Measurements from ENCODE around the gene PIK3C2G.

DNA sequence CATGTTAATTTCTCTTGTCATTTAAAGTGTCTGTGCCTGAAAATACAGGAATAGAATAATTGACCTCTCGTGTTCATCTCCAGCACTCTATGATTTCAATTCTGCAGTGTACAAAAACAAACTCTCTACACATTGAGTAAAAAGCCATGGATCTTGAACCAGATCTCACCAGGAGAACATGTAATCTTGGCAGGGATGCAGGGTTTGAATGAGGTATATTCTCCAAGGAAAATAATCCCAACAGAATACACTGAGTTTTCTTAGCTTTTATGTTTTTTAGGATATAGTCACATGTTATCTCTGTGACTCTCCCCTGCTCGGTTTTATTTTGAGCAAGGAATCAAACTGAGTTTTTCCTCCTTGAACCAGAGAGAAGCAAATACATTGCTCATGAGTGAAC is 224.7 kb downstream of the PIK3C2G start:
- TF ChIP-seq BACH2 (CRISPR knock-in tag; IDR thresholded peaks at IDR 0.05; ENCODE audit: borderline replicate concordance) (no peak), PPARA (CRISPR knock-in tag; IDR thresholded peaks at IDR 0.05; ENCODE audit: borderline replicate concordance) (no peak), ZFP3 (CRISPR knock-in tag; IDR thresholded peaks at IDR 0.05) (no peak), ZFP30 (CRISPR knock-in tag; IDR thresholded peaks at IDR 0.05) (no peak), ARNTL (CRISPR knock-in tag; IDR thresholded peaks at IDR 0.05; ENCODE audit: borderline replicate concordance, low read depth) (no peak), ZNF70 (CRISPR knock-in tag; IDR thresholded peaks at IDR 0.05) (no peak), RARB (CRISPR knock-in tag; IDR thresholded peaks at IDR 0.05) (no peak), ESRRG (CRISPR knock-in tag; IDR thresholded peaks at IDR 0.05) (no peak), CREB5 (CRISPR knock-in tag; IDR thresholded peaks at IDR 0.05; ENCODE audit: low read depth) (no peak), TCF4 (CRISPR knock-in tag; IDR thresholded peaks at IDR 0.05; ENCODE audit: borderline replicate concordance) (no peak), OSR1 (CRISPR knock-in tag; IDR thresholded peaks at IDR 0.05) (no peak), CSDC2 (CRISPR knock-in tag; IDR thresholded peaks at IDR 0.05) (no peak)
- TF ChIP-seq, protein P1, sequence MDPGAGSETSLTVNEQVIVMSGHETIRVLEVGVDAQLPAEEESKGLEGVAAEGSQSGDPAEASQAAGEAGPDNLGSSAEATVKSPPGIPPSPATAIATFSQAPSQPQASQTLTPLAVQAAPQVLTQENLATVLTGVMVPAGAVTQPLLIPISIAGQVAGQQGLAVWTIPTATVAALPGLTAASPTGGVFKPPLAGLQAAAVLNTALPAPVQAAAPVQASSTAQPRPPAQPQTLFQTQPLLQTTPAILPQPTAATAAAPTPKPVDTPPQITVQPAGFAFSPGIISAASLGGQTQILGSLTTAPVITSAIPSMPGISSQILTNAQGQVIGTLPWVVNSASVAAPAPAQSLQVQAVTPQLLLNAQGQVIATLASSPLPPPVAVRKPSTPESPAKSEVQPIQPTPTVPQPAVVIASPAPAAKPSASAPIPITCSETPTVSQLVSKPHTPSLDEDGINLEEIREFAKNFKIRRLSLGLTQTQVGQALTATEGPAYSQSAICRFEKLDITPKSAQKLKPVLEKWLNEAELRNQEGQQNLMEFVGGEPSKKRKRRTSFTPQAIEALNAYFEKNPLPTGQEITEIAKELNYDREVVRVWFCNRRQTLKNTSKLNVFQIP (CRISPR knock-in tag; IDR thresholded peaks at IDR 0.05; ENCODE audit: borderline replicate concordance, low read depth): no peak
- TF ChIP-seq, protein P2, sequence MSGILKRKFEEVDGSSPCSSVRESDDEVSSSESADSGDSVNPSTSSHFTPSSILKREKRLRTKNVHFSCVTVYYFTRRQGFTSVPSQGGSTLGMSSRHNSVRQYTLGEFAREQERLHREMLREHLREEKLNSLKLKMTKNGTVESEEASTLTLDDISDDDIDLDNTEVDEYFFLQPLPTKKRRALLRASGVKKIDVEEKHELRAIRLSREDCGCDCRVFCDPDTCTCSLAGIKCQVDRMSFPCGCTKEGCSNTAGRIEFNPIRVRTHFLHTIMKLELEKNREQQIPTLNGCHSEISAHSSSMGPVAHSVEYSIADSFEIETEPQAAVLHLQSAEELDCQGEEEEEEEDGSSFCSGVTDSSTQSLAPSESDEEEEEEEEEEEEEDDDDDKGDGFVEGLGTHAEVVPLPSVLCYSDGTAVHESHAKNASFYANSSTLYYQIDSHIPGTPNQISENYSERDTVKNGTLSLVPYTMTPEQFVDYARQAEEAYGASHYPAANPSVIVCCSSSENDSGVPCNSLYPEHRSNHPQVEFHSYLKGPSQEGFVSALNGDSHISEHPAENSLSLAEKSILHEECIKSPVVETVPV (CRISPR knock-in tag; IDR thresholded peaks at IDR 0.05): no peak

Measured in SK-N-SH treated with all-trans-retinoic acid at 6 μM for 48 hours (cell line).